ENCODE data around the gene PROK1.

The PROK1 gene

GRCh38 chr1:110495926-110496600 lies 45.1 kb downstream of the PROK1 start:
- H3K4me3 ChIP-seq (ENCODE audit: low read depth, low read length), result no peak overlapping the region
- in situ Hi-C loops (cut with HindIII; ENCODE audit: low sequenced_read_pairs), result no loop called here
- peak; percentile 47 for DNase-seq (ENCODE audit: low read depth)
- TF ChIP-seq CTCF (IDR thresholded peaks at IDR 0.05; ENCODE audit: low read depth, low read length, missing control alignments), result peak; percentile 91

DNA sequence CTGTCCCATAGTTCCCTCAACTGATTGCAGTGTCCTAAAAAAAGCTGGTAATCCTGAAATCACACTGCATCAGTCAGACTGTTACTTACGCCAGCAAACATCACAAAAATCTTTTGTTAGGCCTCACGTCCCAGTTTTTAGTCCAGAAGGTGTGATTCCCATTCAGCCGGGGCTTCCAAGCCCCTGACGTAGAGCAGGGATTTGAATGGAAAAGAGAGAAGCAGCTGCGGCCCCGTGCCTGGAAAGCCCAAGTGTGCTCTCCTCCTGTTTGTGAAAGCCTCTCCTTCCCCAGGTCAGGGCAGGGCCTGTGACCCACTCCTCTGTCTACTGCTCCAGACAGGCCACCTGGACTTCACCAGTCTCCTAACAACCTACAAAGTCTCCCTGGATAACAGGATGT lies 47.3 kb downstream of the PROK1 start:
- in situ Hi-C loops (cut with HindIII; ENCODE audit: low sequenced_read_pairs), result no loop called here
- no peak overlapping the region for H3K4me3 ChIP-seq (ENCODE audit: low read depth, low read length)
- no peak for TF ChIP-seq CTCF (IDR thresholded peaks at IDR 0.05; ENCODE audit: low read depth, low read length, missing control alignments)
- DNase-seq (ENCODE audit: low read depth), result no peak

- TF ChIP-seq CTCF (IDR thresholded peaks at IDR 0.05; ENCODE audit: low read depth, low read length, missing control alignments), result no peak
- no peak overlapping the region for H3K4me3 ChIP-seq (ENCODE audit: low read depth, low read length)
- in situ Hi-C loops (cut with HindIII; ENCODE audit: low sequenced_read_pairs), result no loop called here
- DNase-seq (ENCODE audit: low read depth), result no peak
Observed at GRCh38 chr1:110501488-110502132, 50.7 kb downstream of the PROK1 start.

- in situ Hi-C loops (cut with HindIII; ENCODE audit: low sequenced_read_pairs), result no loop called here
- no peak for TF ChIP-seq CTCF (IDR thresholded peaks at IDR 0.05; ENCODE audit: low read depth, low read length, missing control alignments)
- DNase-seq (ENCODE audit: low read depth), result no peak
- H3K4me3 ChIP-seq (ENCODE audit: low read depth, low read length), result no peak overlapping the region
Observed at GRCh38 chr1:110502402-110503151, 51.6 kb downstream of the PROK1 start.

DNA sequence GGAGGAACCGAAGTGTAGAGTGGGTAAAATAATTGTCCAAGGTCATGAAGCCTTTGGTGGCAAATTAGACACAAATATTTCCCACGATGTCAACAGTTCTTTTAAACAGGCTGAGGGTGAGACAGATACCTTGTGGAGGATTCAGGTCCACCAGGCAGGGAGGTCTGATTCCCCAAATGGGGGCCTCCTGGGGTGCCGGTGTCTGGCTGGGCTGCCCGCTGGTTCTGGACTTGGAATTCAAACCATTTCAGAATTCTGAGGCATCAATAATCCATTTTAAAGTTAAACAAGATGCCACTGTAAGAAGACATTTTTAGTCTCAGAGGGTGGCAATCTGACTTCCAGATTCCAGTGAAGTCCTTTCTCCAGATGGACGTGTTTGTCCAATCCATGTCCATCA lies 52.5 kb downstream of the PROK1 start:
- TF ChIP-seq CTCF (IDR thresholded peaks at IDR 0.05; ENCODE audit: low read depth, low read length, missing control alignments), result no peak
- DNase-seq (ENCODE audit: low read depth), result no peak
- H3K4me3 ChIP-seq (ENCODE audit: low read depth, low read length), result no peak overlapping the region
- in situ Hi-C loops (cut with HindIII; ENCODE audit: low sequenced_read_pairs), result no loop called here

GRCh38 chr1:110504226-110504625 lies 53.3 kb downstream of the PROK1 start:
- H3K4me3 ChIP-seq (ENCODE audit: low read depth, low read length), result no peak overlapping the region
- no peak for DNase-seq (ENCODE audit: low read depth)
- TF ChIP-seq CTCF (IDR thresholded peaks at IDR 0.05; ENCODE audit: low read depth, low read length, missing control alignments), result no peak
- in situ Hi-C loops (cut with HindIII; ENCODE audit: low sequenced_read_pairs), result no loop called here
